ENCODE measurements around the gene NUB1.

DNA sequence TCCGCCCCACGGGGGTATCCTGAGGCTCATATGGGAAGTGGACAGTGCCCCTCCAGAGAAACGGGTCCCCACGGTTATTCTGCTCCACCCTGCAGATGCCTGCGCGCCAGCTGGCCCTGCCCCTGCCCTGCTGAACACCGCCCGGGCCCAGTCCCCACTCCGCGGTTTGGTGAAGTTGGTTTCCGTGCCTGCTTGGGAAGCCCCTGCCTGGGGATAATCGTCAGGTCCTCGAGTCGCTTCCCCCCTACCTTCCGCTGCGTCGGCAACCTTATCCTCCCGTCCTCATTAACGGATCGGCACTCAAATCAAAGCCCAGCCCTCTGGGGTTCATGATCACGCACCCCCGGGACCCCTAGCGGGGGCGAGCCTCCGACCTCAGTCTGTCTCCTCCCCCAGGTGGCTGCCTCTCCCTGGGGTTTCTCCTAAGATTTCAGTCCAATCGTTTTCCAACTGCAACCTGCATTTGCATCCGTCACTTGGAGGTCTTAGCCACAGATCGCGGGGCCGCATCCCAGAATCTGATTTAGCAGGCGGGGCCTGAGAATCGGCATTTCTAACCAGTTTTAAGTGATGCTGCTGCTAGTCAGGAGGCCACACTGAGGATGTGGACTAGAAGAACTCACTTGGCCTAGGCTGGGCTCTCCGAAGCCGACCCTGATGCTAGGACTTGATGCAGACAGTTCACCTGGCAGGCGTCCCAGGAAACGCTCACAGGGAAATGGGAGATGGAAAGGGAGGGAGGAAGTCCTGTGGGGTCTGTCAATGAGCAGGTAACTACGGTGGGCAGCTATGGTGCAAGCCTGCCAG, 40.7 kb downstream of the NUB1 start:
- TF ChIP-seq, protein P1, sequence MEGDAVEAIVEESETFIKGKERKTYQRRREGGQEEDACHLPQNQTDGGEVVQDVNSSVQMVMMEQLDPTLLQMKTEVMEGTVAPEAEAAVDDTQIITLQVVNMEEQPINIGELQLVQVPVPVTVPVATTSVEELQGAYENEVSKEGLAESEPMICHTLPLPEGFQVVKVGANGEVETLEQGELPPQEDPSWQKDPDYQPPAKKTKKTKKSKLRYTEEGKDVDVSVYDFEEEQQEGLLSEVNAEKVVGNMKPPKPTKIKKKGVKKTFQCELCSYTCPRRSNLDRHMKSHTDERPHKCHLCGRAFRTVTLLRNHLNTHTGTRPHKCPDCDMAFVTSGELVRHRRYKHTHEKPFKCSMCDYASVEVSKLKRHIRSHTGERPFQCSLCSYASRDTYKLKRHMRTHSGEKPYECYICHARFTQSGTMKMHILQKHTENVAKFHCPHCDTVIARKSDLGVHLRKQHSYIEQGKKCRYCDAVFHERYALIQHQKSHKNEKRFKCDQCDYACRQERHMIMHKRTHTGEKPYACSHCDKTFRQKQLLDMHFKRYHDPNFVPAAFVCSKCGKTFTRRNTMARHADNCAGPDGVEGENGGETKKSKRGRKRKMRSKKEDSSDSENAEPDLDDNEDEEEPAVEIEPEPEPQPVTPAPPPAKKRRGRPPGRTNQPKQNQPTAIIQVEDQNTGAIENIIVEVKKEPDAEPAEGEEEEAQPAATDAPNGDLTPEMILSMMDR (IDR thresholded peaks at IDR 0.05) = no peak
- TF ChIP-seq POLR2A (IDR thresholded peaks at IDR 0.05) = no peak
